Measurements from ENCODE around the gene PREP.
A peak's percentile ranks its signal among the peaks of the same experiment; 100 is the strongest.

Gene PREP

DNA sequence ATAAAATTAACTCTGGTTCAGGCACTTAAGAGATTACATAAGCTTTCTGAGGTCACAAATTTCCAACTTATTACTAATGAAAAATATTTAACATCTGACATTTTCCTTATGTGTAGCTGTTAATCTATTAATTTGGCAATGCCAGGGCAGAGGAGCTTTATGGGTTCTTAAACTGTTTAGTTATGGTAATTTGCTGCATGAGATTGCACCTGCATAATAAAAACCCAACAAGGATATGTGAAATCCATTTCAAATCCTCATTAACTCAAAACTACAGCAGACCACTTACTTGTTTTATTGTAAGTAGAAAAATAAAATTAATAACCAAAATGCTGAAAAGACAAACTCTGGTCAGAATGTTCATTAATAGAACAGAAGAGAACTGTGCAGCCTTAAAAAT lies 98.1 kb downstream of the PREP start:
- DNase-seq, result no peak

DNA sequence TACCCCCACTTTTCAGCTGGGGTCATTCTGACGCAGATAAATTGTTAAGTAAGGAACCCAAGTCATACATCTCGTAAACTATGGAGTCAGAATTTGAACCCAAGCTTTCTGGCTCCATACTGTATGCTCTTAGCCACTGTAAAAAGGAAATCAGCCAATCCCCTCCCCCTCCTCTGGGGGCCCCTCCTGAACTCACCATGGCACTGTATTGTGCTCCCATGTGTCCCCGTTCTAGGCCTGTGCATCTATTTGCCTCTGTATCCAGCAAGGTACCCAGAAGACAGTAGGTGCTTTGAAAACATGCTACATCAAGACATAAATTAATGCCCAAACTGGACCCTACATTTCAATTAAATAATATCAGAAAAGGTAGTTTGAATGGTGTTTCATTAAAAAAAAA lies 98.5 kb downstream of the PREP start:
- DNase-seq, result no peak

DNA sequence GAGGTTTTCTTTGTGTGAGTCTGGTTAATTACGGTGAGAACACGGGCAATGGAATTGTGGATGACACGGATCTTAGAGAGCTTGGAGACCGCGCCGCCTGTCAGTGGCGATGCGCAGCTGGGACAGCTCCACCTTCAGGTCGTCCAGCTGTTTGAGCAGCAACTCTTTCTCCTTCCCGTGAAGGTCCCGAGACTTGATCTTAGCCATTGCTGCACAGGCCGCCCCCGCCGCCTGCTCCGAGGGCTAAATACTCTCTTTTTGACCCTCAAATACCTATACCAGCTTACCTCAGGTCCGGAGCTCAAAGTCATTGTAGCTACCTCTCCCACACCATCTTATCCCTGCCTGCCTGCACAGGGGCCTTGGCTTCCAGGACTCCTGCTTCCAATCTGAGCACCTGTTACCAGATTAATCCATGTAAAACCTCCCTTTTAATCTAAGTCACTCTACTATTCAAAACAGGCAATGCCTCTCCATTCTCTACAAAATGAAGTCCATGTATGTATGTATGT lies 100.2 kb downstream of the PREP start:
- no peak for DNase-seq

DNA sequence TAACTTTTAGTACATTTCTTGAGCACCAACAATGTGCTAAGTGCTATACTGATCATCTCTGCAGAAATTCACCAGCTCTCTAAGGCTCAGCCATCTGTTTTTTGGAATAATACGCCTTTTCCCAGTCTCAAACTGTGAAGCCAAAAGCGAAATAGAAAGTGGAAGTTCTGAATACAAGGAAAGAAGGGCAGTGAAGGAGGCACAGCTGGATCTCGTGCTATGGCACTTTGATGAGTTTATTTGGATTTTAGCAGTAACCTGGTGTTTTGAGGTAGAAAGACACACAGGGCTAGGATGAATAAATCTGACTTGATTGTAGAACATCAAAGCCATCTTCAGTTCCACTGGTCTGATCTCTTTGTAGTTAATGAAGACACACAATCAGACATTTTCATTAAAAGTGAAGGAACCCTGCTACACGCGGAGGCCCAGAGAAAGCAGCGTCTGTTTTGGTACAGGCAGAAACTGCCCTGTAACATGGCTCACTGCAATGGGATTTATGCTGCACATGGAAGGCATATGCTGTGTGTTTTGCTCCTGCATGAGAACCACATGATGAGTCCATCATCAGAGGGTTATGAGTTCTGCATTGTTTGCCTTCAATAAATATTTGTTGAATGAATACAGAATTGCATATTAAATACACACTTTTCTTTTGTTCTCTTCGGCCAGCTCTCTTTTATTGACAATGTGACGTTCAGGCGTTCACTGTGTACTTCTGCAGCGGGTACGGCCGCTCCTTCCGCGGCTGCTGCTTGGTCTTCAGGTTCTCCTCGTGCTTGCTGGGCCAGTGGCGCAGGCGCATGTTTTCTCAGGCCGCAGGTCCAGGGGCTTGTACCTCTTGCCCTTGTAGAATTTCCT lies 100.9 kb downstream of the PREP start:
- DNase-seq, result no peak

DNA sequence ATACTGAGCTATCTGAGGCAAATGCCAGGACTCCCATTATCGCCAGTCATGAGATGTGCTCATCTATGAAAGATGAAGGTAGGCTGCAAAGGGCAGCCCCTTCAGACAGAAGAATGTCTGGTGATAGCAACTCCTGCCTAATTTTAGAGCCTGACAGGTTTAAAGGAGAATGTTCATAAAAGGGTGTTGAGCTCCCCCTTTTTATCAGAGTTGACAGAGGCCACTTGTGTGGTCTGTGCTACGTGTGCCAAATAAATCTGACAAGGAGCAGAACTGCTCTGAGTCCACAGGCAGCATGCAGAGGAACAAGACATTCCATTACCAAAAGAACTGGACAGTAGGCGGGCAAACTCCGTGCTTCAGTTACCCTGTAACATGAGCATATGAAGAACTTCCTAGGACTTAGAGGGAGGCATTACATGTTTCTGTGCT lies 101.8 kb downstream of the PREP start:
- no peak for DNase-seq

DNA sequence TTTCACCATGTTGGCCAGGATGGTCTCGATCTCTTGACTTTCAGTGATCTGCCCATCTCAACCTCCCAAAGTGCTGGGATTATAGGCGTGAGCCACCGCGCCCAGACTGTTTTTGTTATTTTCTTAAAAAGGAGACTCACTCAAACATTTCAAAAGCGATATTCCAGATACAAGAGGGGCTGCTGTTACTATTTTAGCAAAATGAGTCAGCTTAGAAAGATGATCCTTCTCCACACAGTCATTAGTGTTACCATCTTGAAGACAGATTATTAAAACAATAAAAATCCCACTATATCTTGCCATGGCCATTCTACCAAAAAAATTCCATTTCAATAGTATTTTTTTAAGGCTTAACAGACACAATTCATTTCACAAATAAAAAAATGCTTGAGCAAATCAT lies 102.8 kb downstream of the PREP start:
- no peak for DNase-seq

DNA sequence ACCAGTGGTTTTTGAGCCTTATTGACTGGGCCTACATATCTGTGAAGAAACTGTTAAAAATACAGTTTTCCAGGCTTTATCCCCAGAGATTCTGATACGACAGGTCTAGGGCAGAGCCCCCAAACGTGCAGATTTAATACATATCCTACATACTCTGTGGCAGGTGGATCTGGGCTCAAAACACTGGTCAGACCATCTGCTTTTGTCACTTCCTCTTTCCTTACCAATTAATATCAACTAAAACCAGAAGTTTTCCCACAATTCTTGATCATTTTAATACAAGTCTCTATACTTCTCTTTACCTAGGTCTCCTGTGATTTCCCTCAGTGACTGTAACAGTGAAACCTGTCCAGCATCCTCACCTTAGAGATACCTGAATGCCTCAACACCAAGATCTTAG lies 108.8 kb downstream of the PREP start:
- no peak for DNase-seq

DNA sequence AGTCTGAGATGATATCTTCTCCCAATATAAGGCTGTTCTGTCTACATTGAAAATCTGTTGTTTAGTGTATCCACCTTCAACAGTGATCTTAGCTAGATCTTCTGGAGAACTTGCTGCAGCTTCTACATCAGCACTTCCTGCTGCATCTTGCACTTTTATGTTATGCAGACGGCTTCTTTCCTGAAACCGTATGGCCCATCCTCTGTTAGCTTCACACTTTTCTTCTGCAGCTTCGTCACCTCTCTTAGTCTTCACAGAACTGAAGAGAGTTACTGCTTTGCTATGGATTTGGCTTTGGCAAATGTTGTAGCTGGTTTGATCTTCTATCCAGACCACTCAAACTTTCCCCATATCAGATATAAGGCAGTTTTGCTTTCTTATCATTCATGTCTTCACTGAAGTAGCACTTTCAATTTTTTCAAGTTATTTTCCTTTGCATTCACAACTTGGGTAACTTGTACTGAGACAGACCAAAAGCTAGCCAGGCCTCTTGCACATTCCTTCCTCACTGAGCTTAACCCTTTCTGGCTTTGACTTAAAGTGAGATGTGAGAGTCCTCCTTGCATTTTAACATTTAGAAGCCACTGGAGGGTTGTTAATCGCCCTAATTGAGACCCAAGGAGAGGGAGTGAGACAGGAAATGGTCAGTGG lies 110.1 kb downstream of the PREP start:
- no peak for DNase-seq

DNA sequence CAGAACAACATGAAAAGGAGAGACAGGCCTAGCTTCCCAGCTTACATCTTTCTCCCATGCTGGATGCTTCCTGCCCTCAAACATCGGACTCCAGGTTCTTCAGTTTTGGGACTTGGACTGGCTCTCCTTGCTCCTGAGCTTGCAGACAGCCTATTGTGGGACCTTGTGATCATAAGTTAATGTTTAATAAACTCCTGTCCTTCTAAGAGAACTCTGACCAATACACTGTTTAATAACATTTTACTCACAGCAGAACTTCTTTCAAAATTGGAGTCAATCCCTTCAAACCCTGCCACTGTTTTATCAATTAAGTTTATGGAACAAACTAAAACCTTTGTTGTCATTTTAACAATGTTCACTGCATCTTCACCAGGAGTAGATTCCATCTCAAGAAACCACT lies 111.4 kb downstream of the PREP start:
- DNase-seq, result no peak

DNA sequence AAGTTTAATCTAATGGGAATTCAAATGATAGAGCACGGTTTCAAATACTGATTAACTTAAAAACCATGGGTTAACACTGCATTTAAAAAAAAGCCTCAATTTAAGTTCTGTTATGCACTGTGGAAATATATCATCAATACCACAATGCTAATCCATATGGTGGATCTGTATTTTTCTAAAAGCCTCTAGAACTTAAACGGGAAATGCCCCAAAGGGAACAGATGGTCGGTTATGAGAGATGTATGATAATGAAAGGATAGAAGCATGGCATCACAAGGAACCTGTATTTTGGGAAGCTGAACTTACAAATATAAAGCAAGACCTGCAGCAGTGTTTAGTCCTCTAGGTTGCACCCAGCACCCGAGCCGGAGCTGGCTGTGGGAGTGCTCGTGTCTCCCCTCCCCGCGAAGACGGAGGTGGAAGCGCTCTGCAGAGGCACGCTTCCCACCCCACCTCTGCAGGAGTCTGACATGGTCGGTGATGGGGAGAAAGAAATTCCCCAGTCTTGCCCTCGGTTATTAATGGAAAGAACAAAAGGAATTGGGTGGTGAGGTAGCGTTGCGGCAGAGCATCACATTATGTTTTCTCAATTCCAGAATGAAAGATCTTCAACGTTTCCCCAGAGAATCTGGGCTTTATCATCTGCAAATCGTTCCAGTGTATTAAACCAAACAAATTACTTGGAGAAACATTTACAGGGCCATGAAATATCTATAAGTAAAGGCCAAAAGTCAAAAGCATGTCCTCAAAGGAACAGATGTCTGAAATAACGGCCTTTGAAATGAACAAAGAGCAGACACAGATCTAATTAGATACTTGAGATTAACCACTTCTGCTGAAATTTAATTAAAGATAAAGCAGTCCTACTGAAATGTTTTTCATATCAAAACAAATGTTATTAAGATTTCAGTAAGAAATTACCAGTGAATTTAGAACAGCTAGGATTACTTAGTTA lies 120.0 kb downstream of the PREP start:
- no peak for DNase-seq

DNA sequence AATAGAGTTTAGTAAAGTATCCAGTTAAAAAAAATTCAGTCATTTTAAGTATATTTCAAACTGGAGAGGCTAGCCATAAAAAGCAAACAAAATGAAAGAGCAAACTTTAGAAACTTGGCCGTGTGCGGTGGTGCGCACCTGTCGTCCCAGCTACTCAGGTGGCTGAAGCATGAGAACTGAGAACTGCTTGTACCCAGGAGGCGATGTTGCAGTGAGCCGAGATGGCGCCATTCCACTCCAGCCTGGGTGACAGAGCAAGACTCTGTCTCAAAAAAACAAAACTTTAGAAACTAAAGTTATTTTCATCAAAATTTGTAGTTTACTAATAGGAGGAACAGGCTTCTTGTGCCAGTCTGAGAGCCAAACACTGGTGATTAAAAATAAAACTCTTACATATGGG lies 122.8 kb downstream of the PREP start:
- no peak for DNase-seq

DNA sequence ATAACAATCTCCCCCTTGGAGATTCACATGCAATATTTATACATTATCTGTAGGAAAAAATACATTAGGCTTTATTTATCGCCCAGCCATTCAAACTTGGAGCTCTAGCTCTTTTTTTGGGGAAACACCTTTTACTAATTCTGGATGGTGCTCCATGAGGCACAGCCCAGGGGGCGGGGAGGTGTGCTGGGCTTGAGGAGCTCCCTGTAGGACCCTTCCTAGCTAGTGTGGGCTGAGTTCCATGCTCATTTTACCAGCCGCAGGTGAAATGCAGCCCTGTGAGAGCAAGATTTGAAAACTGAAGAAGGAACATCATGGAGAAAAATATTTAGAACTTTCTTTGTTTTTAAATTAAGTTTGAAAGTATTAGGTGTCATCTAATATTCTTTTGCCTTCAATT lies 123.4 kb downstream of the PREP start:
- DNase-seq, result no peak

DNA sequence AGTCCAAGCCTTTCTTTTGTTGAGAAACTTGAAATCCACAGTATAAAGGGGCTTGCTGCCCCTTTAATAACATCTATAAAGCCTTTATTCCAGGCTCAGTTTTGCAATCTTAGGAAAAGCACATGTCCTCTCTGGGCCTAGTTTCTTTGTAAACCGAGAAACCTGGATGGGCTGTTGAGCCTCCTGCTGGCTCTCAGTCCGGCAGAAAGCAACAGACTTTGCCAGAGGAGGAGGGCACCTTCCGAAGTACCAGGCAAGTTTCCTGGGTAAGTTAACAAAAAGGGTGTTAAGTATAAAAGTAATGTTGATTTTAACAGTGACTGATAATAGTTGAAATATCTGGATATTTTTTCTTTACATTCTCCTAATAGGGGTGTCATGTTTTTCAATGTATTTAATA lies 124.1 kb downstream of the PREP start:
- DNase-seq, result no peak

DNA sequence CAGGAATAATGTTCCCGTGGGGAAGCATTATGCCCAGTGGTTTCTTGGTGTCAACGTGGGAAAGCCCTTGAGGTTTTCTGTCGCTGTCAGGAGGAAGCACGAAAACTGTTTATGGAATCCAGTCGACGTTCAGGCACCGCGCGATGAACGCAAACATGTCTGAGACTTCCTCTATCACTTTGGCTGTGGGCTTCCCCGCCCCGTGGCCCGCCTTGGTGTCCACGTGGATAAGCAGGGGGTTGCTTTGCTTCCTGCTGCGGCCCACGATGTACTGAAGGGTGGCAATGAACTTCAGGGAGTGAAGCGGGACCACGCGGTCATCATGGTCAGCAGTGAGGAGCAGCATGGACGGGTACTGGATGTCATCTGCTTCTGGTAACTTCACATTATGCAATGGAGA lies 124.8 kb downstream of the PREP start:
- DNase-seq, result no peak

DNA sequence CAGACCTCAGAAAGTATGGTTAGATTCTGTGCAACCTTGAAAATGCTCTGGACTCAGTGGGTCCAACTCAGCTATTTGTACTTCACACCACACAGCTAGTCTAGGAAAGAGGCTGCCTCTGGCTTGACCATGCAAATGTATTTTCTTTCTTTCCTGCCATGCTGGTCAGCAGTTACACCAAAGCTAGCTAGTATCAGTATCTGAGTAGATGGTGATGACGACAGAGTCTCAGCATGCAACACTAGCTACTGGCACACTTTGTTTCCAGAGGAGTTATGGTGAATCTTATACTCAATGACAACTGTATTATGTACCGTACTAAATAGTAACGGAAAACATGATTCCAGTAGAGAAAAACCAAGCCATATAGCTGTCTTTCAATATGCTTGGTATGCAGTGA lies 126.5 kb downstream of the PREP start:
- DNase-seq, result no peak

DNA sequence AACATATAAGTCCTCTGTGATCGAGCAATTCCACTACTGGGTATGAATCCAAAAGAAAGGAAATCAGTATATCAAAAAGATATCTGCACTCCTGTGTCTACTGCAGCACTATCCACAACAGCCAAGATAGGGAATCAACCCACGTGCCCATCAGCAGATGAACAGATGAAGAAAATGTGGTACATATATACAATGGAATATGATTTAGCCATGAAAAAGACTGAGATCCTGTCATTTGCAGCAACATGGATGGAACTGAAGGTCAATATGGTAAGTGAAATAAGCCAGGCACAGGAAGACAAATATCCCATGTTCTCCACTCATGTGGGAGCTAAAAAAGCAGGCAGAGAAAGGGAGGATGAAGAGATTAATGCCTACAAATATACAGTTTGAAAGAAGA lies 127.3 kb downstream of the PREP start:
- DNase-seq, result no peak

DNA sequence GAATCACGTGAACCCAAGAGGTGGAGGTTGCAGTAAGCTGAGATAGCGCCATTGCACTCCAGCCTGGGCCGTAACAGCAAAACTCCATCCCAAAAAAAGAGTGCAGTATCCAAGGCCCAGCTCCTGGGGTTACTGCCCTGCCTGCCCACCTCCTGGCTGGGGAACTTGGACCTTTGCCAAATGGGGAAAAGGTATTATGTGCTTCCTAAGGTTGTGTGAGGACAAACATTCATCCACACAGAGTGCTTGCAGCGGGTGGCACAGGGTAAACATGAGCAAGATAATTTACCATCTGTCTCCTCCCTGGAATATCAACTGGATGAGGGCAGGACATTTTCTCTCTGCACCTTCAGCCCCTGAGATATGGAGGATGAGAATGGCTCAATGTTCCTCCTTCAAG lies 128.2 kb downstream of the PREP start:
- no peak for DNase-seq

DNA sequence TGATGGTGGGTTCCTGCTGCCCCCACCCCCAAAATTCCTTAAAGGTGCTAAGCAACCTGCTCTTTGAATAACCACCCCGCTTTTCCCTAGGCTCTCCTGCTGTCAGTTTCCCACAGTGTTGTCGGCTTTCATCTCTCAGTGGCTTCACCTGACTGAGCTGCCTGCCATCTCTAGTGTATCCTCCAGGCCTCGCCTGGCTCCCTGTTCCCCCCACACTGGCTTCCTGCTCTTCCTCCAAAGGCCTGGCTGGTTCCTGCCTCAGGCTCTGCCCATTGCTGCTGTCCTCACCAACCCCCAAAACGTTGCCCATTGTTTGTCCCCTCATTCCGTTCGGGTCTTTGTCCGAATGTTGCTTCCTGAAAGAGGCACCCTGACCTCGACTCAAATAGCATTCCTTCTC lies 129.3 kb downstream of the PREP start:
- DNase-seq, result no peak

DNA sequence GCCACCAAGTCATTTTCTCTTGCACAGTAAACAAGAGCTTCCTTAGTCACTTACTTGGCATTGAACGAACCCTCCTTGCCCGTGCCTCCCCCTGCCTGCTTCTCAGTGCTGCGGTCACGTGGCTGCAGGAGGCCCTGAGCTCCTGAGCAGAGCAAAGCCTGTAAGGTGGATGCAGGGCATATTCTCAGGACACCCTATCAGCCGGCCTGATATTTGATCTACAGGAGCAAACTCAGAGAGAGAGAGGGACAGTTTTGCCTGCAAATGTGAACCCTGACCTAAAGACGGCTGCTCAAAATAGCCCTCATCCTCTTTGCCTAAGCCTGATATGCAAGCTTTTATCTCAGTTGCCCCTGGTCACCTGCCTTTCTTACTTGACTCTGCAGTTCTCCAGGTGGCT lies 130.1 kb downstream of the PREP start:
- peak; percentile 40 for DNase-seq

DNA sequence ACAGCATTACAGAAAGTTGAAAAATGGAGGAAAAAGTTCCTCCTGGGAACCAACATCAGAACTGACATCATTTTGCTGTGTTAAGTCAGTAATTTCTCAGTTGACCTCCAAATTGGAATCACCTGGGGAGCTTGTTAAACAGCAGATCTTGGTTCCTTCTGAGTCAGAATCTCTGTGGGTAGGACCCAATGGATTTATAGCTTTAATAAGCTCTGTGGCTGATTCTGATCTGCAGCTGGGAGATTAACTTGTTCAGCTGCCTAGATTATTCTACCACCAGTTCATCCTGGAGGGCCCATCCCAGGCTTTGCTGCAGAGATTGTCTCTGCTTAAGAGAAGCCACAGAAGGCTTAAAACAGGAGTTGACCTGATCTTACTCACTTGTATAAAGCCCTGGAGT lies 132.4 kb downstream of the PREP start:
- no peak for DNase-seq

DNA sequence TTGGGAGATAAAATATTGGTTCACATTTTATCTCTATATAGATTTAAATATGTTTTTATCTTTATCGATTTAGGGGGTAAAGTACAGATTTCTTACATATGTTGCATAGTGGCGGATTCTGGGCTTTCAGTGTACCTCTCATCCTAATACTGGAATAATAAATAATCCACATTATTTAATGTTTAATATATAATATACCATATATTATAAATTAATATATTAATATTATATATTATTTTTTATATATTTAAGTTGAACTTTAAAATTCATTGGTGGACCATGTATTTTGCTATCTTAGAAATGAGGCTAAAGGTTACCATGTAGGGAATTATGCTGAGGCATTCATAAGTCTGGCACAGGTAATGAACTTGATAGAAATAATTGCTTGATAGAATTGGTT lies 133.5 kb downstream of the PREP start:
- DNase-seq, result no peak

DNA sequence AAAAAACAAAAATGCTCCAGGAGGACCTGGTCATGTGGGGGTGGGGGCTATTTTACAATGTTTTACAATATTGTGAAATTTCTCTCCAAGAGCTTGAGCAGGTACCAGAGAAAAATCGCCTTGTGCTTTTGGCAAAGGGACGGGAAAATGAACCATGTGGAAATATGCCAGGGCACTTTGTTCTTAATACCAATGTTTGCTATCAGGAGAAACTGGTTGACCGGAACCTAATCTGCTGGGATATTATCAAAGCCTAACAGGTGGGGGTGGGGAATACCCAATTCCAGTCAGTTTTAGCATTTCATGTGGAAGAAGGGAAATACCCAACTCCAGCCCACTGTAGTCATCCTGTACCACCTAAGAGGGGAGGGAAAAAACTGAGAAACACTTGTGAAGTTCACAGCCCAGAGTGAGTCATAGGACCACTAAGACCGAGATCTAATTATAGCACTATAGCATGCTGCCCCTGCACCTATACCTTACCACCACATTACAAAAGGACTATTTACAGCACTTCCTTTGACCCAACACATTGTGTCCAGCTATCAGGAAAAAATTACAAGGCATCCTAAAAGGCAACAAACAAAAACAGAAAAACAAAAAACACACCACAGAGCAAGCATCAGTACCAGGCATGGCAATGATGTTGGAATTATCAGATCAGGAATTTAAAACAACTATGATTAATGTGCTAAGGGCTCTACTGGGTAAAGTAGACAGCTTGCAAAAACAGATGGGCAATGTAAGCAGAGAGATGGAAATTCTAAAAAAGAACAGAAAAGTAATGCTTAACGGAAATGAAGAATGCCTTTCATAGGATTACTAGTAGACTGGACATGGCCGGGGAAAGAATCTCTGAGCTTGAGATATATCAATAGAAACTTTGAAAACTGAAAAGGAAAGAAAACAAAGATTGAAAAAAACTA lies 138.9 kb downstream of the PREP start:
- no peak for DNase-seq

Measured in HCEC 1CT (cell line).